GM21447 (cell line): ENCODE data around the gene FAM229B.
"Not testable (repeated sequence)": the region's sequence is repeated elsewhere in the genome, so short reads cannot be mapped to it uniquely, and the experiment has no call there.

Experiments used
- ATAC-seq: cut with Tn5 transposase; IDR thresholded peaks from one replicate; pipeline ENCODE4 v1.9.1; 2021; ENCODE audit not compliant: unreplicated experiment

FAM229B gene

GRCh38 chr6:112087136-112087911 lies at the start of gene FAM229B, which contains the start of gene TUBE1:
Gene FAM229B (plus strand): TSS chr6:112087591. CDS start chr6:112099284, 11,693 bp downstream.
Gene TUBE1 (minus strand): TSS chr6:112087482. CDS start chr6:112087434, 48 bp downstream.
- peak; percentile 96 for ATAC-seq

GRCh38 chr6:112037783-112038216 lies 49.6 kb upstream of the FAM229B start:
- ATAC-seq: no peak

- ATAC-seq: no peak
Measured at GRCh38 chr6:112038268-112038667, 49.1 kb upstream of the FAM229B start.

GRCh38 chr6:112038756-112039430 lies 48.5 kb upstream of the FAM229B start:
- ATAC-seq: no peak

- ATAC-seq: no peak
Measured at GRCh38 chr6:112039431-112039770, 48.0 kb upstream of the FAM229B start.

GRCh38 chr6:112040956-112041355 lies 46.4 kb upstream of the FAM229B start:
- ATAC-seq: no peak

- ATAC-seq: no peak
Measured at GRCh38 chr6:112041535-112041934, 45.9 kb upstream of the FAM229B start.

GRCh38 chr6:112043032-112044007 lies 44.1 kb upstream of the FAM229B start:
- ATAC-seq: peak; percentile 85

- no peak for ATAC-seq
Measured at GRCh38 chr6:112044196-112044595, 43.2 kb upstream of the FAM229B start.

- ATAC-seq: no peak
Measured at GRCh38 chr6:112044856-112045255, 42.5 kb upstream of the FAM229B start.

GRCh38 chr6:112047523-112047922 lies 39.9 kb upstream of the FAM229B start:
- ATAC-seq: not testable (repeated sequence)

- ATAC-seq: no peak
Measured at GRCh38 chr6:112049026-112049799, 38.2 kb upstream of the FAM229B start.

GRCh38 chr6:112049996-112050395 lies 37.4 kb upstream of the FAM229B start:
- ATAC-seq: no peak

- ATAC-seq: no peak
Measured at GRCh38 chr6:112050429-112050828, 37.0 kb upstream of the FAM229B start.

- ATAC-seq: not testable (repeated sequence)
Measured at GRCh38 chr6:112051251-112051740, 36.1 kb upstream of the FAM229B start.

GRCh38 chr6:112054001-112054400 lies 33.4 kb upstream of the FAM229B start, which contains the start of gene CCN6:
Gene CCN6 (plus strand): TSS chr6:112054104. CDS start chr6:112054358, 254 bp downstream.
- no peak for ATAC-seq

- ATAC-seq: no peak
Measured at GRCh38 chr6:112054555-112055190, 32.7 kb upstream of the FAM229B start.

- ATAC-seq: no peak
Measured at GRCh38 chr6:112058243-112059032, 29.0 kb upstream of the FAM229B start.

GRCh38 chr6:112061605-112062004 lies 25.8 kb upstream of the FAM229B start:
- ATAC-seq: no peak
